RCC 7860 (cell line): Measurements from ENCODE around the gene POMT1.
A peak's percentile ranks its signal among the peaks of the same experiment; 100 is the strongest.

Experiments used
- DNase-seq: peaks from one replicate; pipeline ENCODE4 v3.0.0-alpha.2; 2015; ENCODE audit warnings: low spot score
- FAIRE-seq: peaks from 2 replicates; lab custom pipeline; 2012; peaks lifted over from hg19 to GRCh38; lab: Jason Lieb, UNC

POMT1 gene

GRCh38 chr9:131523451-131524435 lies 21.0 kb downstream of the POMT1 start:
- no peak for FAIRE-seq
- DNase-seq: no peak

- FAIRE-seq: no peak
These were observed 22.1 kb downstream of the POMT1 start for GRCh38 chr9:131524665-131525315.

GRCh38 chr9:131525643-131526565 lies 23.2 kb downstream of the POMT1 start:
- DNase-seq (no peak), FAIRE-seq (no peak)

More at GRCh38 chr9:131524665-131525315, 22.1 kb downstream of the POMT1 start:
- no peak for DNase-seq

- no peak for FAIRE-seq
- no peak for DNase-seq
These were observed 25.5 kb downstream of the POMT1 start for GRCh38 chr9:131528186-131528585.

- DNase-seq (no peak), FAIRE-seq (no peak)
These were observed 26.3 kb downstream of the POMT1 start for GRCh38 chr9:131528886-131529505.

- DNase-seq: no peak
- no peak for FAIRE-seq
These were observed 27.2 kb downstream of the POMT1 start for GRCh38 chr9:131529597-131530545.

- FAIRE-seq: no peak
- peak; percentile 36 for DNase-seq
These were observed 27.8 kb downstream of the POMT1 start for GRCh38 chr9:131530546-131530919.

GRCh38 chr9:131530920-131531832 lies 28.5 kb downstream of the POMT1 start, which contains the start of gene UCK1:
TSS of gene UCK1 (minus strand) at chr9:131531263. CDS start at chr9:131531174, 89 bp downstream.
- DNase-seq (peak; percentile 51), FAIRE-seq (no peak)

- DNase-seq: no peak
- FAIRE-seq: no peak
These were observed 32.1 kb downstream of the POMT1 start for GRCh38 chr9:131534721-131535237.

- FAIRE-seq: no peak
- DNase-seq: no peak
These were observed 35.2 kb downstream of the POMT1 start for GRCh38 chr9:131537946-131538345.

- FAIRE-seq (no peak), DNase-seq (no peak)
These were observed 36.7 kb downstream of the POMT1 start for GRCh38 chr9:131539223-131539923.

GRCh38 chr9:131543141-131543540 lies 40.4 kb downstream of the POMT1 start:
- DNase-seq: no peak
- no peak for FAIRE-seq

GRCh38 chr9:131545003-131545785 lies 42.5 kb downstream of the POMT1 start, which contains the start of gene PRRT1B:
TSS of gene PRRT1B (plus strand) at chr9:131545523. CDS start at chr9:131545616, 93 bp downstream.
- DNase-seq: peak; percentile 63

GRCh38 chr9:131545786-131546335 lies 43.1 kb downstream of the POMT1 start:
- no peak for FAIRE-seq
- DNase-seq: no peak

More at GRCh38 chr9:131545003-131545785, 42.5 kb downstream of the POMT1 start, which contains the start of gene PRRT1B:
- no peak for FAIRE-seq

- peak; percentile 8 for DNase-seq
- FAIRE-seq: no peak
These were observed 43.8 kb downstream of the POMT1 start for GRCh38 chr9:131546336-131547084.
